SK-N-SH treated with all-trans-retinoic acid at 6 μM for 48 hours (cell line): ENCODE measurements around the gene ADAMTS17.

ENCODE experiments used
- ATAC-seq: fragments of 200-7000 bp; cut with Tn5 transposase; 3 replicates; pipeline ENCODE4 v1.9.1; 2020; ENCODE audit warnings: mild to moderate bottlenecking, moderate library complexity
- ARNTL ChIP-seq: fragments of 450-650 bp; formaldehyde crosslinking; IDR thresholded peaks from 2 replicates; pipeline ENCODE4 v1.5.0; 2020; ENCODE audit warnings: low read depth, mild to moderate bottlenecking, moderate library complexity, borderline replicate concordance
- BACH2 ChIP-seq: fragments of 250-450 bp; sonication (Bioruptor Pico); IDR thresholded peaks from 2 replicates; pipeline ENCODE4 v1.9.0; 2021; ENCODE audit warnings: mild to moderate bottlenecking, borderline replicate concordance
- CREB5 ChIP-seq: fragments of 250-450 bp; sonication (Bioruptor Pico); IDR thresholded peaks from 2 replicates; pipeline ENCODE4 v1.5.1; 2020; ENCODE audit warnings: low read depth, mild to moderate bottlenecking, moderate library complexity
- CSDC2 ChIP-seq: fragments of 250-450 bp; sonication (Bioruptor Pico); IDR thresholded peaks from 2 replicates; pipeline ENCODE4 v1.5.0; 2020; ENCODE audit warnings: mild to moderate bottlenecking, moderate library complexity
- CSRNP3 ChIP-seq: fragments of 250-450 bp; sonication (Bioruptor Pico); IDR thresholded peaks from 2 replicates; pipeline ENCODE4 v1.5.1; 2021; ENCODE audit warnings: mild to moderate bottlenecking, moderate library complexity
- GLIS3 ChIP-seq: fragments of 250-450 bp; sonication (Bioruptor Pico); IDR thresholded peaks from 2 replicates; pipeline ENCODE4 v1.5.0; 2020; ENCODE audit warnings: mild to moderate bottlenecking, moderate library complexity
- ISL1 ChIP-seq: fragments of 250-450 bp; sonication (Bioruptor Pico); IDR thresholded peaks from 2 replicates; pipeline ENCODE4 v2.1.2; 2022; ENCODE audit warnings: mild to moderate bottlenecking, moderate library complexity
- OSR1 ChIP-seq: fragments of 250-450 bp; sonication (Bioruptor Pico); IDR thresholded peaks from 2 replicates; pipeline ENCODE4 v1.8.0; 2022; ENCODE audit warnings: moderate library complexity, mild to moderate bottlenecking, inconsistent platforms
- PATZ1 ChIP-seq: fragments of 250-450 bp; sonication (Bioruptor Pico); IDR thresholded peaks from 2 replicates; pipeline ENCODE4 v1.8.0; 2020; ENCODE audit warnings: mild to moderate bottlenecking, moderate library complexity, borderline replicate concordance
- POU6F1 ChIP-seq: fragments of 250-450 bp; sonication (Bioruptor Pico); IDR thresholded peaks from 2 replicates; pipeline ENCODE4 v1.8.0; 2021; ENCODE audit warnings: low read depth, mild to moderate bottlenecking, moderate library complexity, borderline replicate concordance
- PPARA ChIP-seq: fragments of 250-450 bp; sonication (Bioruptor Pico); IDR thresholded peaks from 2 replicates; pipeline ENCODE4 v1.5.0; 2020; ENCODE audit warnings: mild to moderate bottlenecking, borderline replicate concordance
- RARB ChIP-seq: fragments of 250-450 bp; sonication (Bioruptor Pico); IDR thresholded peaks from 2 replicates; pipeline ENCODE4 v1.8.0; 2021; ENCODE audit warnings: mild to moderate bottlenecking, moderate library complexity
- SNAI2 ChIP-seq: fragments of 250-450 bp; sonication (Bioruptor Pico); IDR thresholded peaks from 2 replicates; pipeline ENCODE4 v1.5.0; 2020; ENCODE audit warnings: mild to moderate bottlenecking, moderate library complexity
- TCF4 ChIP-seq: fragments of 250-450 bp; sonication (Bioruptor Pico); IDR thresholded peaks from 2 replicates; pipeline ENCODE4 v1.8.0; 2021; ENCODE audit warnings: mild to moderate bottlenecking, moderate library complexity, borderline replicate concordance
- TOX ChIP-seq: fragments of 250-450 bp; sonication (Bioruptor Pico); IDR thresholded peaks from 2 replicates; pipeline ENCODE4 v1.8.0; 2021; ENCODE audit warnings: mild to moderate bottlenecking, moderate library complexity, borderline replicate concordance
- TSHZ2 ChIP-seq: fragments of 250-450 bp; sonication (Bioruptor Pico); IDR thresholded peaks from 2 replicates; pipeline ENCODE4 v1.5.0; 2020; ENCODE audit warnings: mild to moderate bottlenecking, moderate library complexity
- ZC3H10 ChIP-seq: fragments of 250-450 bp; sonication (Bioruptor Pico); IDR thresholded peaks from 2 replicates; pipeline ENCODE4 v1.5.1; 2021; ENCODE audit warnings: mild to moderate bottlenecking, moderate library complexity
- ZFP3 ChIP-seq: fragments of 250-450 bp; sonication (Bioruptor Pico); IDR thresholded peaks from 2 replicates; pipeline ENCODE4 v1.5.0; 2020; ENCODE audit warnings: mild to moderate bottlenecking, moderate library complexity
- ZFP30 ChIP-seq: fragments of 450-650 bp; formaldehyde crosslinking; IDR thresholded peaks from 2 replicates; pipeline ENCODE4 v1.5.0; 2022; ENCODE audit warnings: mild to moderate bottlenecking, moderate library complexity
- ZNF565 ChIP-seq: fragments of 450-650 bp; formaldehyde crosslinking; conservative IDR thresholded peaks from 2 replicates; pipeline ENCODE4 v1.5.0; 2020; ENCODE audit warnings: low read depth, mild to moderate bottlenecking, moderate library complexity
- ZNF70 ChIP-seq: fragments of 450-650 bp; formaldehyde crosslinking; IDR thresholded peaks from 2 replicates; pipeline ENCODE4 v1.5.0; 2020; ENCODE audit warnings: mild to moderate bottlenecking, moderate library complexity
- ZNF8 ChIP-seq: fragments of 450-650 bp; formaldehyde crosslinking; IDR thresholded peaks from 2 replicates; pipeline ENCODE4 v1.5.0; 2020; ENCODE audit warnings: mild to moderate bottlenecking, moderate library complexity

ADAMTS17 gene

GRCh38 chr15:100205549-100206295 is 136.1 kb downstream of the ADAMTS17 start:
- ATAC-seq = no peak
- no peak for TF ChIP-seq SNAI2 (CRISPR knock-in tag)
- no peak for TF ChIP-seq RARB (CRISPR knock-in tag)
- no peak for TF ChIP-seq ZNF565 (CRISPR knock-in tag)
- no peak for TF ChIP-seq TOX (CRISPR knock-in tag)
- TF ChIP-seq TCF4 (CRISPR knock-in tag) = no peak
- no peak for TF ChIP-seq CREB5 (CRISPR knock-in tag)
- no peak for TF ChIP-seq CSDC2 (CRISPR knock-in tag)
- TF ChIP-seq PPARA (CRISPR knock-in tag) = no peak
- TF ChIP-seq CSRNP3 (CRISPR knock-in tag) = no peak
- TF ChIP-seq OSR1 (CRISPR knock-in tag) = no peak
- TF ChIP-seq ISL1 (CRISPR knock-in tag) = no peak
- no peak for TF ChIP-seq GLIS3
- no peak for TF ChIP-seq BACH2
- TF ChIP-seq ZNF8 (CRISPR knock-in tag) = no peak
- no peak for TF ChIP-seq ZC3H10 (CRISPR knock-in tag)
- TF ChIP-seq POU6F1 (CRISPR knock-in tag) = no peak
- no peak for TF ChIP-seq ZFP3 (CRISPR knock-in tag)
- TF ChIP-seq ZFP30 = no peak

GRCh38 chr15:100204771-100205170 is 137.0 kb downstream of the ADAMTS17 start:
- no peak for ATAC-seq
- TF ChIP-seq RARB (CRISPR knock-in tag) = no peak
- no peak for TF ChIP-seq BACH2
- TF ChIP-seq PPARA (CRISPR knock-in tag) = no peak
- no peak for TF ChIP-seq ZFP30
- no peak for TF ChIP-seq ZFP3 (CRISPR knock-in tag)
- TF ChIP-seq ARNTL = no peak
- TF ChIP-seq CREB5 (CRISPR knock-in tag) = no peak
- TF ChIP-seq PATZ1 (CRISPR knock-in tag) = no peak
- TF ChIP-seq GLIS3 = no peak
- no peak for TF ChIP-seq ZNF565 (CRISPR knock-in tag)
- TF ChIP-seq TCF4 (CRISPR knock-in tag) = no peak
- no peak for TF ChIP-seq ZNF8 (CRISPR knock-in tag)
- TF ChIP-seq ZNF70 (CRISPR knock-in tag) = no peak
- TF ChIP-seq TSHZ2 (CRISPR knock-in tag) = no peak
- TF ChIP-seq OSR1 (CRISPR knock-in tag) = no peak
- no peak for TF ChIP-seq ZC3H10 (CRISPR knock-in tag)
- TF ChIP-seq TOX (CRISPR knock-in tag) = no peak
